Superior temporal gyrus (tissue), 1 donor: ENCODE data around the gene ZFAND3.

Source experiments
- DNase-seq: peaks from one replicate; pipeline ENCODE4 v3.0.0-alpha.2; 2016; ENCODE audit errors: extremely low spot score

The ZFAND3 gene

DNA sequence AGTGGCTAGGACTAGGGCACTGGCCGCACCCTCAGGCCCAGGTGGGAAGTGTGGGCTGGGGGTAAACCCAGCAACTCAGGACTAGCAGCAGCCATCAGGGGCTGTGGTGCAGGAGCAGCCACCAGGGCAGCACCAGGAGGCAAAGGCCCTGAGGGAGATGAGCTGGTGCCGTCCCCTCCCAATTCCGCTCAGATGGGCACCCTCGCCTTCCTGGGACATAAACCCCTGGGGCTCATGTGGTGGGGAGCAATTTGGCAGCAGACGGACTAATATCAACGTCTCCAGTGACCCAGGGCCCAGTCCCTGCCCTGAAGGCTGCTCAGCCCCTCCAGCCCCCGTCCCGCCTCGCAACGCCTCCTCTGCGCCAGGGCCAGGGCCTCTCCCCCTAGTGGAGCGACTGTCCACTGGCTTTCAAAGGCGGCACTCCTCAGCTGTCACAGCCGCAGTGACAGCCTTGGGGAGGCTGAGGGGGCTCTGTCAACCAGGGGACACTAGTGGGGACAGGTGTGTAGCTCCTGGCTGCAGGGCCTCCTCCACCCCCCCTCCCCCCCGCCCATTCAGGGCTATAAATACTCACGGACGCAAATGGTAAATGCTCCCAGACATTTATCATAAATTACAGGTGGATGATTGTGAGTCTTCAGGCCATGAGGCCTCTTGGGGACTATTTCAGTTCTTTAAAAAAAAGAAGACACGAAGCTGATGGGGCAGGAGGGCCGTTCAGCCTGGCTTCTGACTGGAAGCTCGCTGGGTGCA lies 349.9 kb downstream of the ZFAND3 start:
- no peak for DNase-seq

- no peak for DNase-seq
Observed at GRCh38 chr6:38169977-38170526, 350.5 kb downstream of the ZFAND3 start.

- no peak for DNase-seq
Observed at GRCh38 chr6:38170666-38171355, 351.3 kb downstream of the ZFAND3 start.

DNA sequence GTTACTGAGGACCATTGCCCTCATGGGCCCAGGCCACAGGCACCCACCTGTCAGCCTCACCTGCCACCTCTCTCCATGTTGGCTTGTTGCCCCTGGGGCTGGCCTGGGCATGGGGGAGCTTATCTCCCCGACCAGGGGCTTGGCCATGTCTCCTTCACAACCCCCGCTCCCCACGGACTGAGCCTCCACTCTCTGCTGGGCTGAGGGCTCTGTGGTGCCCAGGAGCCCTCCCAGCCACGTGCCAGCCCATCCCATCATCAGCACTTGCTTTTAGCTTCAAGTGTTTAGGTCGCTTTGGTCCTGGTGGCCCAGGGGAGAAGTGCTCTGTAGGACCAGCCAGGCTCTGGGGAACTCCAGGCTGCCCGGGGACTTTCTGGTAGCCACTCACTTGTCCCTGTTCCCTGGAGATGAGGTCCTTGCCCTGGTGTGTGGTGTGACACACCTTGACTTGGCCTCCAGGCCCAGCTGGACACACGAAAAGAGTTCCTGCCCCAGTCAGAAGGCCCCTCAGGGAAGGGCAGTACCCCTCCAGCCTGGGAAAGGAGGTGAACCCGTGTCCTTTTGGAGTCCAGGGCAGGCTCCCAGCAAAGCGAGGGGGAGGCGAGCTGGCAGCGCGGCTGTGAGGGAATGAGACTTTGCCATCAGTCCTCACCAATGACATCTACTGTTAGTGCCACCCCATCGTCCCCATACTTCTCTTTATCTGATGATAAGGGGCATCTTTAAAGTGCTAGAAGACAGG lies 352.6 kb downstream of the ZFAND3 start:
- DNase-seq: no peak

- no peak for DNase-seq
Observed at GRCh38 chr6:38172739-38173410, 353.3 kb downstream of the ZFAND3 start.

DNA sequence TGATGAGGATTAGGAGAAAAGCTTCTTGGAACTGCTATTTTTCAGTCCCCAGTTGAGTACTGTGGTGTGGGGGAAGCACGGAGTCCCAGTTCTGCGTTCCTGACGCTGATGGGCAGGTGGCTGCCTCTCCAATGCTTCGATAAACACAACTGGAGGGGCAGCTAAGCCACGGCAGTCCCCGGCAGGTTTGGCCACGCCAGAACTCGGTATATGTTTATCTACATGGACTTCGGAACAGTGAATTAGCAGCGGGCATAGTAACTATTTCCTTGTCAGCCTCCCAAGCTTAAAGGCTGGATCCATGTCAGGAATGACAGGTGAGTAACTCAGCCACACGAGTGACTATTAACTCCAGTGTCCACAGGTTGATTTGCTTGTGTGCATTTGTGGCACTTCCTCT lies 354.4 kb downstream of the ZFAND3 start:
- no peak for DNase-seq

DNA sequence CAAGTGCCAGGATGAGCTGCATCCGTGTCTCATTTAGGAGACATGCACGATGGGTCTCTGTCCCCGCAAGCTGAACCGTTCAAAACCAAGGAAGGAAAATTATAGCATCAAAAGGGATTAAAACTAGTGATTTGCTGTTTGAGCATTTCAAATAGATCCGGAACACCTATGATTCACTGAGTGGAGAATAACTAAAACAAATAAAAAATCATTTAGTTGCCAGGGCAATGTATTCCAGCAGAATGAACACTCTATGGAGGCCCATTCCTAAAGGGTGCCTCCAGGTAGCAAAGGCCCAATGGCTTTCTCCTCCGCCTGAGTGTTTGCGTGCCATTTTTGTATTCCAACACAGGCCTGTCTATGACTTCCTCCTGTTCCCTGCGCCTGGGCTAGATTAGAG lies 354.8 kb downstream of the ZFAND3 start:
- DNase-seq: no peak

- DNase-seq: no peak
Observed at GRCh38 chr6:38174806-38175495, 355.4 kb downstream of the ZFAND3 start.

GRCh38 chr6:38175786-38176185 lies 356.3 kb downstream of the ZFAND3 start:
- no peak for DNase-seq

DNA sequence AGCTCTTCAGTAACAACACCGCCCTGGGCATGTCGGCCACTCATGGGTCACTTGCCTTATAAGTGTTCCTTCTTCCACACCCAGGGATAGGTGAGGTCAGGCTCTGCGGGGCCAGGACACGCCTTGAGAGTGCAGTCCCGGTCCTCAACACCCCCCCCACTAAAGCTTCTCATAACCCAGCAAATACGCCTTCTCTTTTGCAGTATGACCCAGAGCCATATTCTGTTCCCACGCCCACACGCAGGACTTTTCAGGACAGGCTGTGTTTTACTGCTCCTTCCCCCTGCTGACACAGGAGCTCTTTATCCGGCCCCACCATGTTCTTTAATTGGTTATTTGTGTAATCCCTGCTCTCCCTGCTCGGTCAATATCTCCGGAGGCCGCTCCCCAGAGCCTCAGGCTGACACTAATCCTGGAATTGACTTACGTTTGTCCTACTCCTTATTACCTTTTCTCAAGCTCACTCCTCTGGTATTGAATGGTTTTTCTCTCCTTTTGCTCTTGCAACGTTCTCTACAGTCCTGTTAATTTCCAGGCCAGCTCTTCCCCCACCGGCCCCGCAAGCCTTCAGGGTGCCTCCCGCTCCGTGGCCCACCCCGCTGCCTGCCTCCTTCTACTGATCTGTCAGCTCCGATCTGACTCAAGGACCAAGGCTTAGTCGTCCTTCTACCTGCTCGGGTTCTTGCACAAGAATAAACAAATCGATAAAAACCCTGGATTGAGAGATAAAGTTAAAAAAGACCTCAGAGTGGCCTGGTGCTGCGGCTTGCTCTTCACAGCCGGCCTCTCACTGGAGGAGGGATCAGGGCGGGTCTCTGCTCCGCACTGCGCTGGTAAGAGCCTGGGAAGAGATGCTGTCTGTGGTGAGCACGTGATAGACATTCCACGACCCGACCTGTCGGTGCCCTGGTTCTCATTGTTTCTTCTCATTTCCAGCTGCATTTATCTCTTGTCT lies 357.5 kb downstream of the ZFAND3 start:
- DNase-seq: no peak

- no peak for DNase-seq
Observed at GRCh38 chr6:38177882-38178583, 358.5 kb downstream of the ZFAND3 start.

- DNase-seq: no peak
Observed at GRCh38 chr6:38178584-38178886, 359.0 kb downstream of the ZFAND3 start.

DNA sequence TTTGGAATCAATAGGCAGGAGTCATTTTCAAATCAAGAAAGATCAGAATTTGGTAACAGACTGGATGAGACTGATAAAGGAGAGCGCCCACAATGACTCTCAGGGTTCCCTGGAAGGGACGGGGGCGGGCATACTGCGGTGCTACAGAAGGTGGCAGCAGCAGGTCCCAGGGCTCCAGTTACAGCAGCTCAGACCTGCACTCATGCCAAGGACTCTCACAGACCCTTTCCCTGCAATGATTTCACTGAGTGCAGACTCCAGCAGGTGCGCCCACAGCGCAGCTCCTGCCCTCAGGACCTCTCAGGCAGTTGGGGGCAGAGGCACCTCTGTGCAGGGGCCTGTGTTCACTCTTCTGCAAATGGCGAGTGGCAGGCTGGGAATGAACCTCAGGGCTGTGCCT lies 359.8 kb downstream of the ZFAND3 start:
- no peak for DNase-seq

DNA sequence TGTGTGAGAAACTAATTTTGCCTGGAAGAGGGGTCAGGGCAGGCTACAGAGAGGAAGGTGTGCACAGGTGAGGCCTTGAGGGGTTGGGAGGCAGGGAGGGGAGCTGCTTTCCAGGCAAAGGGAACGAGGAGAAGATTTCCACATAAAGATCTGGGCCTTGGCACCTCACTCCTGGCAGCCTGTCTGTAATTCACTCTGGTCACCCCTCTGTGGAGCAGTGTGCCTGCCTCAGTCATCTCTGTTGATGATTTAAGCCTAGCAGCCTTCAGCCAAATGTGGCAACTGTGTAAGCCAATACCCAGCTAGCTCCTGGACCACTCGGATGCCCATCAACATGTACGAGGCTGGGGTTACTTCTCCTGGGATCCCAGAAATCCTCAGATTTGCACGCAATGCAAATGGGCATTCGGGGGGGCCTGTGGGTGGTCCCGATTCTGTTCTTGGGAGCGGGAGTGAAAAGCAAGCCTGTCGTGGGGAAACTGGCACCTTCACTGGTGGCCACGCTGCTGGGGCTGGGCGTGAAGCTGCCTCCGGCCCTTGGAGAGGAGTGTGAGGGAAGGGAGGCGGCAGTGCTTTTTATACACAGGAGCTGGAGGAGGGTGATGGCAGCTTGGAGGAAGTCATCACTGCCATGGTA lies 360.4 kb downstream of the ZFAND3 start:
- no peak for DNase-seq

- DNase-seq: no peak
Observed at GRCh38 chr6:38180586-38180985, 361.1 kb downstream of the ZFAND3 start.

DNA sequence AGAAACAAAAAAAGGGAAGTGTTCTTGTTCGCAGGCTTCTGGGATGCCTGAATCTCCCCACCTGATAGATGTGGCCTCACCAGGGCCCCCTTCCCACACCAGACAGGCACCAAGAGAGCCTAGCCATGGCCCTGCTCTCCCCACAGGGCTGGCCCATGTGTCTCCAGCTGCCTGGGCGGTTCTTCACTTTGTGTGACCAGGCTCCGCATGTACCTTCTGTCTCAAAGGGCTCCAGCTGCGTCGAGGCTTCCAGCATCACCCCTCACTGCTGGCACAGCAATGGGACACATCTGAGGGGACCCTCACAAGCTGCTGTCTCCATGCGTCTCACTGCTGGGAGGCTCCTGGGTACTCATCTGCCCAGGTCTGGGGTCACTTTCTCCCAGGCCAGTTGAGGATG lies 362.9 kb downstream of the ZFAND3 start:
- no peak for DNase-seq

GRCh38 chr6:38183856-38184584 lies 364.5 kb downstream of the ZFAND3 start:
- DNase-seq: no peak

- peak; percentile 57 for DNase-seq
Observed at GRCh38 chr6:38184585-38185080, 365.1 kb downstream of the ZFAND3 start.
